Measurements from ENCODE around the gene CNTLN.
A peak's percentile ranks its signal among the peaks of the same experiment; 100 is the strongest.
"Not testable (repeated sequence)": the region's sequence is repeated elsewhere in the genome, so short reads cannot be mapped to it uniquely, and the experiment has no call there.

Gene CNTLN

GRCh38 chr9:17480966-17481365, 346.1 kb downstream of the CNTLN start:
- Mint-ChIP-seq H3K27ac (peak overlapping the region; percentile 7), H3K9me3 (no peaks in the 10 kb centered on the region), H3K36me3 (no peaks in the 10 kb centered on the region), H3K4me1 (no peaks in the 10 kb centered on the region), H3K27me3 (no peaks in the 10 kb centered on the region), H3K4me3 (no peak overlapping the region)

DNA sequence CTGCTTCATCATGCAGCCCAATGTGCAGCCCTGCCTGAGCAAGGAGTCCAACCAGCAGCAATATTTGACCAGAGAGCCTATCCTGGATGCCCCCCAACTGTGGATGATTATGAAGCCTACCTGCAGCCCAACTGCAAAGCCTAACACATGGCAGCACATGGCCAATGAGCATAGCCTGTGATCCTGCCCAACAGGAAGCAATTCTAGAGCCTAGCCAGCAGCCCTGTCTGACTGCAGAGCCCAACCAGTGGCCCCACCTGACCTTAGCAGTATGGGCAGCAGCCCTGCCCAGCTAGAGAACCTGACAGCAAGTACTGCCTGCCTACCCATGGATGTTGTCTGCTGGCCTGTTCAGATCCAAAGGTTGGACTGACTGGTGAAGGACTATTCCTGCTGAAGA, 346.7 kb downstream of the CNTLN start:
- H3K4me3 Mint-ChIP-seq, result no peak overlapping the region
- H3K4me1 Mint-ChIP-seq, result no peaks in the 10 kb centered on the region
- no peaks in the 10 kb centered on the region for H3K36me3 Mint-ChIP-seq
- H3K27ac Mint-ChIP-seq, result no peak overlapping the region
- no peaks in the 10 kb centered on the region for H3K27me3 Mint-ChIP-seq
- H3K9me3 Mint-ChIP-seq, result no peaks in the 10 kb centered on the region

DNA sequence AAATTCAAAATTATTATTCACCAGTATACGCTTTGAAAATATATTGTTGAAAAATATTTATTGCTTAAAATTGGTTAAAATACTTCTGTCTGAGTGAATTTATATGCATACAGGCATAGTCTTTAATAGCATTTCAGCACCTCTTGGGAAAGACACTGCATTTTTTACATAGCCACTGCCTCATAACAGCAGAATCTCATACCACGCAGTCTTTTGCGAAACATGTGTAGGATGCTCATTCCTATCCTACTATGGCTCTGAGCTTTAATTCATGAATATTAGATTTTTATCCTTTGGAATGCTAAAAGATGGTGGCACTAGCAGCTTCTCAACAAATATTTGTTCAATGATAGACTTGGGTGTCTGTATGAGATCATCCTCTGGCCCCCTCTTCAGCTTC, 350.1 kb downstream of the CNTLN start:
- Mint-ChIP-seq H3K27me3 (no peaks in the 10 kb centered on the region), H3K27ac (no peak overlapping the region), H3K36me3 (no peaks in the 10 kb centered on the region), H3K4me3 (no peak overlapping the region), H3K9me3 (no peaks in the 10 kb centered on the region), H3K4me1 (no peaks in the 10 kb centered on the region)

GRCh38 chr9:17486396-17486795, 351.6 kb downstream of the CNTLN start:
- no peaks in the 10 kb centered on the region for H3K27me3 Mint-ChIP-seq
- no peaks in the 10 kb centered on the region for H3K36me3 Mint-ChIP-seq
- no peak overlapping the region for H3K4me3 Mint-ChIP-seq
- H3K27ac Mint-ChIP-seq, result no peak overlapping the region
- no peaks in the 10 kb centered on the region for H3K4me1 Mint-ChIP-seq
- no peaks in the 10 kb centered on the region for H3K9me3 Mint-ChIP-seq

DNA sequence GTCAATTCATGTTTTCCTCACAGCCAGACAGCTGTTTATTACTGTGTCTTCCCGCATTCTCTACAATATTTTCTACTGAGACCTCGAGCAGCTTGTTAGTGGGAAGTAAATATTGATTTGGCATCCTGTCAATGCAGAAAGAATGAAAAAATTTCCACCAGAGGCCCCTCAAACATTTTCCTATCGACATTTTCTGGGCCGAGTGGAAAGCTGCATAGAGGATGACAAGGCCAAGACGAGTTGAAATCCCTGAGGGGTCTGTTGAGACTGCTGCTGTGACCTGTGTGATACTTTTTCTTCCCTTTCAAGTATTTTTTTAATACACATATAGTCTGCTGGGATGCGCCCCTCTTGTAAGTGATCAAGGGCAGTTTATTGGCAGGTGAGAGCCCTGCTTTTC, 352.6 kb downstream of the CNTLN start:
- no peaks in the 10 kb centered on the region for H3K27me3 Mint-ChIP-seq
- H3K27ac Mint-ChIP-seq, result no peak overlapping the region
- H3K4me3 Mint-ChIP-seq, result no peak overlapping the region
- H3K4me1 Mint-ChIP-seq, result no peaks in the 10 kb centered on the region
- H3K9me3 Mint-ChIP-seq, result no peaks in the 10 kb centered on the region
- H3K36me3 Mint-ChIP-seq, result no peaks in the 10 kb centered on the region

- Mint-ChIP-seq H3K9me3 (no peaks in the 10 kb centered on the region), H3K4me1 (no peaks in the 10 kb centered on the region), H3K4me3 (no peak overlapping the region), H3K27ac (no peak overlapping the region), H3K27me3 (no peaks in the 10 kb centered on the region), H3K36me3 (no peaks in the 10 kb centered on the region)
Observed at GRCh38 chr9:17488662-17489061, 353.8 kb downstream of the CNTLN start.

GRCh38 chr9:17490110-17490509, 355.3 kb downstream of the CNTLN start:
- H3K36me3 Mint-ChIP-seq, result no peaks in the 10 kb centered on the region
- no peak overlapping the region for H3K4me3 Mint-ChIP-seq
- H3K27ac Mint-ChIP-seq, result no peak overlapping the region
- no peaks in the 10 kb centered on the region for H3K27me3 Mint-ChIP-seq
- no peaks in the 10 kb centered on the region for H3K9me3 Mint-ChIP-seq
- H3K4me1 Mint-ChIP-seq, result no peaks in the 10 kb centered on the region

- H3K27me3 Mint-ChIP-seq, result no peaks in the 10 kb centered on the region
- H3K27ac Mint-ChIP-seq, result no peak overlapping the region
- no peak overlapping the region for H3K4me3 Mint-ChIP-seq
- no peaks in the 10 kb centered on the region for H3K4me1 Mint-ChIP-seq
- H3K36me3 Mint-ChIP-seq, result no peaks in the 10 kb centered on the region
- H3K9me3 Mint-ChIP-seq, result no peaks in the 10 kb centered on the region
Observed at GRCh38 chr9:17491780-17492179, 356.9 kb downstream of the CNTLN start.

DNA sequence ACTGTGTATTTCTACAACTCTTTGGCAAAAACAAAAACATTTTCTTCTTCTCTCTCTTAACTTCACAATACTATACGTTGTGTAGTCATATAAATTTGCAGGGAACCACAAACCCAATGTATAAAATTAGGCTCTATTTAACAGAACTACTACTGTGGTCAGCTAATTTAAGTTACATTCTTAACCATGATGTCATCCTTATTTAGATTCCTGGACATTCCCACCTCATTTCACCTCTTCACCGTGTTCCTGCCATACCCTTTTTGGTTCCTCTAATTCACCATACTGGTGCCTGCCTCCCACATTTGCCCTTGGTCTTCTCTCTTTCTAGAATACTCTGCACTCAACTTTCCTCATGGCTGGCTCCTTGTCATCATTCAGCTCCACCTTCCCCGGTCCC, 368.4 kb downstream of the CNTLN start:
- H3K36me3 Mint-ChIP-seq, result no peaks in the 10 kb centered on the region
- H3K27me3 Mint-ChIP-seq, result no peaks in the 10 kb centered on the region
- no peak overlapping the region for H3K27ac Mint-ChIP-seq
- peaks cover 4% of the 10 kb centered on the region for H3K9me3 Mint-ChIP-seq
- no peak overlapping the region for H3K4me3 Mint-ChIP-seq
- H3K4me1 Mint-ChIP-seq, result no peaks in the 10 kb centered on the region

DNA sequence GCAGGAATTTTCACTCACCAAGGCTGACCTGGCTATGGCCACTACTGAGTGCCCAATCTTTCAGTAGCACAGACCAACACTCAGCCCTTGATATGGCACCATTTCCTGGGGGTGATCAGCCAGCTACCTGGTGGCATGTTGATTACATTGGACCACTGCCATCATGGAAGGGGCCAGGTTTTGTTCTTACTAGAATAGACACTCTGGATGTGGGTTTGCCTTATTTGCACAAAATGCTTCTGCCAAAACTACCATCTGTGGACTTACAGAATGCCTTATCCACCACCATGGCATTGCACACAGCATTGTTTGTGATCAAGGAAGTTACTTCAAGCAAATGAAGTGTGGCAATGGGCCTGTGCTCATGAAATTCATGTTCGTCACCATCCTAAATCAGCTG, 374.3 kb downstream of the CNTLN start:
- no peaks in the 10 kb centered on the region for H3K36me3 Mint-ChIP-seq
- no peak overlapping the region for H3K4me3 Mint-ChIP-seq
- H3K27ac Mint-ChIP-seq, result no peak overlapping the region

DNA sequence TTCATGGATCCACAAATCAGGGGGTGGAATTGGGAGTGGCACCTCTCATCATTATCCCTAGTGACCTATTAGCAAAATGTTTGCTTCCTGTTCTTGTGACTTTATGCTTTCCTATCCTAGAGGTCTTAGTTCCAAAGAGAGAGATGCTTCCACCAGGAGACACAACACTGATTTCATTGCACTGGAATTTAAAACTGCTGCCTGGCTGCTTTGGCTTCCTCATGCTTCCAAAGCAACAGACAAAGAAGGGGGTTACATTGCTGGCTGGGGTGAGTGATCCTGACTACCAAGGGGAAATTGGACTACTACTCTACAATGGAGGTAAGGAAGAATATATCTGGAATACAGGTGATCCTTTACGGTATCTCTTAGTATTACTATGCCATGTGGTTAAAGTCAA, 374.9 kb downstream of the CNTLN start:
- Mint-ChIP-seq H3K27me3 (no peaks in the 10 kb centered on the region), H3K4me1 (no peaks in the 10 kb centered on the region), H3K27ac (no peak overlapping the region), H3K36me3 (no peaks in the 10 kb centered on the region), H3K9me3 (no peaks in the 10 kb centered on the region), H3K4me3 (no peak overlapping the region)

More for the DNA sequence above, 374.3 kb downstream of the CNTLN start:
- Mint-ChIP-seq H3K27me3 (no peaks in the 10 kb centered on the region), H3K4me1 (no peaks in the 10 kb centered on the region), H3K9me3 (peaks cover 4% of the 10 kb centered on the region)

DNA sequence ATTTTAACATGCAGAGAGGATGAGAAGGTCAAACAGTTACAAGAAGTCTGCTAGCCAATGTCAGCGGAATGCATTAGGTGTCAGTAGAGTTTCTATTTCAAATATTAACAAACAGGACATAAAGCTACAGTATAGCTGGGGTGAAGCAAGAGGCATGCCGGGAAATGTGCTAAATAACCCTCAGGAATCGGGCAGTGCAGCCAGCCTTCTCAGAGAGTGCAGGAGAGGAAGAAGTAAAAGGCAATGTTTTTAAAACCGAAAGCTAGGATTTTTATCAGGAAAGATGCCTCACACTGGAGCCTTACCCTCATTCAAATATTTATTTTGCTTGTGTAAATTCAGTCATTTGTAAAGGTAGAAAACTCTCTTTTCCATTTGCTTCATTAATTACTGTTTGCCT, 384.9 kb downstream of the CNTLN start:
- no peaks in the 10 kb centered on the region for H3K27me3 Mint-ChIP-seq
- no peaks in the 10 kb centered on the region for H3K9me3 Mint-ChIP-seq
- no peaks in the 10 kb centered on the region for H3K36me3 Mint-ChIP-seq
- no peaks in the 10 kb centered on the region for H3K4me1 Mint-ChIP-seq
- H3K4me3 Mint-ChIP-seq, result no peak overlapping the region
- no peak overlapping the region for H3K27ac Mint-ChIP-seq

- H3K9me3 Mint-ChIP-seq, result no peaks in the 10 kb centered on the region
- H3K27me3 Mint-ChIP-seq, result no peaks in the 10 kb centered on the region
- H3K36me3 Mint-ChIP-seq, result no peaks in the 10 kb centered on the region
Observed at GRCh38 chr9:17520268-17521064, 385.6 kb downstream of the CNTLN start.

DNA sequence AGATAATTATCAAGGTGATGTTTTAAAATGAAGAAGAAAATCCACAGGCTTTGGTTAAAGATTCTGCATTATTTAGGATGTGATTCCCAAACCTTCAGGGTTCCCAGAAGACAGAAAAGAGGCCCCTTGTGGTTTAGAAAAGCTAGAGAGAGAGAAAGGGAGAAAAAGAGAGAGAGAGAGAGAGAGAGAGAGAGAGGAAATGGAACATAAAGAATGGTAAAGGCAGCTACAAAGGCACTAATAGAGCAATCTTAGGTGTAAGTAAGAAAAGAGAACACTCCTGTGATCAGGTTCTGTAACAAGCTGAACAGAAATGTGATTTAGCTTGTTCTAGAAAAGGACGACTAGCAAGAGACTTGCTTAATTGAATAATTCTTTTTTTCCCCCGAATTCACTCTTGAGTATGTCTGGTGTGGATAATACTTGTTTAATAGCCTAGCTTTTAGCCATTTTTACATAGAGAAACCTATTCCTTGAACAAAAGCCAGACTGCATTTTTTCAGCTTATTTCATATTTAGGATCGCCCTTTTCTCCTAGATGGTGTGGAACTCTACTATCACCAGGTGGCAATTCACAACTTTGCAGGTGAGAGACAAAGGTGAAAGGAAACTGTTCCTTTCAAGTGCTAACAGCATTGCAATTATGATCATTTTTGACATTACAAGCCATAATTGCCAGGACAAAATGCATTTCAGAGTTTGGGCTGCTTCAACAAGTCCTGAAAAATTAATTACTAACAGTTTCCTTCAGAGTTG, 386.4 kb downstream of the CNTLN start:
- Mint-ChIP-seq H3K27ac (no peak overlapping the region), H3K4me1 (no peaks in the 10 kb centered on the region), H3K27me3 (no peaks in the 10 kb centered on the region), H3K36me3 (no peaks in the 10 kb centered on the region), H3K9me3 (no peaks in the 10 kb centered on the region), H3K4me3 (no peak overlapping the region)

More at GRCh38 chr9:17520268-17521064, 385.6 kb downstream of the CNTLN start:
- no peak overlapping the region for H3K4me3 Mint-ChIP-seq
- no peaks in the 10 kb centered on the region for H3K4me1 Mint-ChIP-seq
- H3K27ac Mint-ChIP-seq, result no peak overlapping the region

GRCh38 chr9:17526726-17527125, 391.9 kb downstream of the CNTLN start:
- H3K36me3 Mint-ChIP-seq, H3K9me3 Mint-ChIP-seq, H3K27ac Mint-ChIP-seq, H3K4me3 Mint-ChIP-seq, H3K4me1 Mint-ChIP-seq, H3K27me3 Mint-ChIP-seq: not testable (repeated sequence)

GRCh38 chr9:17528859-17529258, 394.0 kb downstream of the CNTLN start:
- no peaks in the 10 kb centered on the region for H3K9me3 Mint-ChIP-seq
- no peaks in the 10 kb centered on the region for H3K4me1 Mint-ChIP-seq
- H3K4me3 Mint-ChIP-seq, result no peak overlapping the region
- no peaks in the 10 kb centered on the region for H3K36me3 Mint-ChIP-seq
- no peaks in the 10 kb centered on the region for H3K27me3 Mint-ChIP-seq
- no peak overlapping the region for H3K27ac Mint-ChIP-seq
